HG03045 (cell line): ENCODE measurements around the gene IER5.
A peak's percentile ranks its signal among the peaks of the same experiment; 100 is the strongest.
"Not testable (repeated sequence)": the region's sequence is repeated elsewhere in the genome, so short reads cannot be mapped to it uniquely, and the experiment has no call there.

Experiments
- ATAC-seq: cut with Tn5 transposase; IDR thresholded peaks from one replicate; pipeline ENCODE4 v1.9.1; 2021; ENCODE audit warnings: mild to moderate bottlenecking, moderate library complexity; ENCODE audit not compliant: unreplicated experiment

The IER5 gene

GRCh38 chr1:181114574-181115367 lies 26.3 kb downstream of the IER5 start:
- no peak for ATAC-seq

- no peak for ATAC-seq
Observed at GRCh38 chr1:181115368-181115684, 26.8 kb downstream of the IER5 start.

- ATAC-seq, result not testable (repeated sequence)
Observed at GRCh38 chr1:181115971-181116370, 27.5 kb downstream of the IER5 start.

- ATAC-seq, result no peak
Observed at GRCh38 chr1:181116819-181117390, 28.4 kb downstream of the IER5 start.

GRCh38 chr1:181117648-181118449 lies 29.3 kb downstream of the IER5 start:
- ATAC-seq, result no peak

- no peak for ATAC-seq
Observed at GRCh38 chr1:181119093-181119989, 30.8 kb downstream of the IER5 start.

GRCh38 chr1:181120924-181121323 lies 32.4 kb downstream of the IER5 start:
- ATAC-seq, result no peak

- ATAC-seq, result no peak
Observed at GRCh38 chr1:181121498-181121897, 33.0 kb downstream of the IER5 start.

- ATAC-seq, result no peak
Observed at GRCh38 chr1:181122222-181122621, 33.7 kb downstream of the IER5 start.

- ATAC-seq, result no peak
Observed at GRCh38 chr1:181123173-181123572, 34.7 kb downstream of the IER5 start.

- no peak for ATAC-seq
Observed at GRCh38 chr1:181124291-181124751, 35.8 kb downstream of the IER5 start.

GRCh38 chr1:181126289-181126688 lies 37.8 kb downstream of the IER5 start:
- ATAC-seq, result no peak

GRCh38 chr1:181126871-181127587 lies 38.5 kb downstream of the IER5 start:
- ATAC-seq, result no peak

GRCh38 chr1:181127898-181128453 lies 39.5 kb downstream of the IER5 start:
- no peak for ATAC-seq

GRCh38 chr1:181128592-181129497 lies 40.3 kb downstream of the IER5 start:
- ATAC-seq, result peak; percentile 38

GRCh38 chr1:181129771-181130606 lies 41.5 kb downstream of the IER5 start:
- no peak for ATAC-seq

GRCh38 chr1:181131255-181131941 lies 42.9 kb downstream of the IER5 start:
- ATAC-seq, result peak; percentile 35
